Muscle layer of duodenum (tissue), 2 donors: ENCODE data around the gene SURF1.

ENCODE experiments used
- H3K27ac ChIP-seq: one replicate; pipeline ENCODE4 v1.7.0; 2013; ENCODE audit warnings: mild to moderate bottlenecking, low read length
- H3K27me3 ChIP-seq: one replicate; pipeline ENCODE4 v1.7.0; 2013; ENCODE audit warnings: low read depth, mild to moderate bottlenecking, control low read depth, low read length
- H3K36me3 ChIP-seq, 2 donors: one replicate each; pipeline ENCODE4 v1.7.0; 2013; ENCODE audit warnings: low read length in 2 of 2, control low read depth in 1 of 2, mild to moderate bottlenecking in 1 of 2; ENCODE audit not compliant: insufficient read depth in 2 of 2, control insufficient read depth in 1 of 2
- H3K4me1 ChIP-seq, 2 donors: one replicate each; pipeline ENCODE4 v1.7.0; 2013; ENCODE audit warnings: low read length in 2 of 2, mild to moderate bottlenecking in 2 of 2, control low read depth in 1 of 2, moderate library complexity in 1 of 2; ENCODE audit not compliant: insufficient read depth in 2 of 2, control insufficient read depth in 1 of 2
- H3K4me3 ChIP-seq, 2 donors: one replicate each; pipeline ENCODE4 v1.7.0; 2013; ENCODE audit warnings: low read length in 2 of 2, low read depth in 1 of 2, mild to moderate bottlenecking in 1 of 2
- H3K9me3 ChIP-seq, 2 donors: one replicate each; pipeline ENCODE4 v1.7.0; 2013; ENCODE audit warnings: low read length in 2 of 2, control low read depth in 1 of 2, mild to moderate bottlenecking in 1 of 2; ENCODE audit not compliant: control insufficient read depth in 1 of 2
- donor health status: healthy.

The SURF1 gene

DNA sequence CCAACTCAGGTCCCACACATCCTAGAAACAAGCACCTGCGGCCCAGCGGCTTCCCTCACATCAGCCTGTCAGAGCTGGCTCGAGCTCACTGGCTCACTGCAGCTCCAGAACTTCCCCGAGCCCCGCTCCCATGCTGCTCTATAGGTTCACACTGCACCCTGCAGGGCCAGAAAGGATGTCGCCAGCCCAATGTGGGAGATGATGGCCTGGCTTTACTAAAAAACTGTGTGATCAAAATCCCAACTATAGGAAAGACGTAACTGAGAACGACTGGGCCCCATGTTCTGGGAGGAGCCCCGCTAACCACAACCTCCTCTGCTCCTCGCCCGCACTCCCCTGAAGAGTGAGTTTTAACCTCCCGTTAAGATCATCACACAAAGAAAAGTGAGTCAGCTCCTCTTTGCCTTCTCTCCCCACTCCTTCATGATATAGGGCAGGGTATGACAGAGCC lies 15.0 kb upstream of the SURF1 start:
- Histone ChIP-seq H3K36me3 (peaks cover 23 to 24% of the 10 kb centered on the region in 2 donors), H3K4me3 (no peak overlapping the region), H3K27me3 (no peaks in the 10 kb centered on the region), H3K27ac (no peak overlapping the region), H3K9me3 (no peaks in the 10 kb centered on the region), H3K4me1 (peaks cover 16 to 53% of the 10 kb centered on the region in 2 donors)

DNA sequence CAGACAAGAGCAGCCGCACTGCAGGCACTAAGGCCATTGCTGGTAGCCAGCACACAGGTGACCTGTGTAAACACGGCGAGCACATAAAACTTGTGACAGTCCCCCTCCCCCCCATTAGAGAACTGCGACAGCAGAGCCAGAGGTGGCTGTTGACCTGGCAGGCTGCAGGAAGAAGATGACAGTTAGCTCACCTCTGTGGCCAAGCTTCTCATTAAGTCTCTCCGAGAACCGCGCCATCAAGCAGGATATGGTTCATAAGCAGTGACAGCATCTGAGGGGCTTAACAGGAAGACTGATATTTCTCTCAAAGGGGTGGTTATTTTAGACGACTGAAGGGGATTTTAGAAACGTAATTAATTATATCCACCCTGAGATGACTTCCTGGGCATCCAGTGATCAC lies 14.4 kb upstream of the SURF1 start:
- H3K9me3 ChIP-seq, result no peaks in the 10 kb centered on the region
- no peak overlapping the region for H3K4me3 ChIP-seq
- no peaks in the 10 kb centered on the region for H3K27me3 ChIP-seq
- H3K27ac ChIP-seq, result no peak overlapping the region
- peaks cover 16 to 53% of the 10 kb centered on the region in 2 donors for H3K4me1 ChIP-seq
- H3K36me3 ChIP-seq, result peaks cover 29% of the 10 kb centered on the region in 2 donors

DNA sequence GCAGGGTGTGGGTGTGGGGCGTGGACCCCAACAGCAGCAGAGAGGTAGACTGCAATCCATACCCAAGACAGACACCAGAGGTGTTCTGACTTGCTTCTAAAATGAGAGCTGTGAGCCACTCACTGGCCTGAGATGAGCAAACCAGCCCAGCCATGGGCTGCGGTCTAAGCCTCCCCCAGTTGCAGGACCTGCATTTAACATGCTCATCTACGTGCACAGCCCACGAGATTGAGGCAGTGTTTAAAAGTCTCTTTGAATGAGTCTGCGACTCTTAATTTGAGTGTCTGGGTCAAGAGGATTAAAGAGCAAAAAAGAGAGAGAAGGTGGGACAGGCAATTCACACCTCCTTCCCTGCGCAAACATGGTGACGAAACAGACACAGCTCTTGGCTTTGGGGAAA lies 13.6 kb upstream of the SURF1 start:
- Histone ChIP-seq H3K36me3 (peaks cover 31 to 36% of the 10 kb centered on the region in 2 donors), H3K27me3 (no peaks in the 10 kb centered on the region), H3K27ac (no peak overlapping the region), H3K9me3 (no peaks in the 10 kb centered on the region), H3K4me1 (peaks cover 16 to 53% of the 10 kb centered on the region in 2 donors), H3K4me3 (no peak overlapping the region)

DNA sequence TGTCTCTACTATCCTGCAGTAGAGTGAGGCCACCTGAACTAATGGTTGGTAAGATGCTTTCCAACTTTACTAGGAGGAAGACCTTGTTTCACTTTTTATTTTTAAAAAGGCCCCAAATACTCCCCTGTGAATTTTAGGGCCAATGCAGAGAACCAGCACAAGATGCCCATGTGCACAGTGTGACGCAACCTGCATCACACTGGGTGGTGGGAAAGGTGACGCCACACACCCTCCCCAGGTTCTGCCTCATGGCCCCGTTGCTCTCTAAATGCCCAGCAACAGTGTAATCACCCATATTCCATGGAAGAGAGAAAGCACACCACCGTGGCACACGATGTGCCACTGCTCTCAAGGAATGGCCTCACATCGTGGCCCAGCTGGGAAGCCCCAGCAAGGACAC lies 13.1 kb upstream of the SURF1 start:
- peak overlapping the region; percentile 33 for H3K27ac ChIP-seq
- H3K4me3 ChIP-seq, result no peak overlapping the region
- no peaks in the 10 kb centered on the region for H3K9me3 ChIP-seq
- peaks cover 16 to 53% of the 10 kb centered on the region in 2 donors for H3K4me1 ChIP-seq
- peaks cover 36 to 41% of the 10 kb centered on the region in 2 donors for H3K36me3 ChIP-seq
- no peaks in the 10 kb centered on the region for H3K27me3 ChIP-seq

DNA sequence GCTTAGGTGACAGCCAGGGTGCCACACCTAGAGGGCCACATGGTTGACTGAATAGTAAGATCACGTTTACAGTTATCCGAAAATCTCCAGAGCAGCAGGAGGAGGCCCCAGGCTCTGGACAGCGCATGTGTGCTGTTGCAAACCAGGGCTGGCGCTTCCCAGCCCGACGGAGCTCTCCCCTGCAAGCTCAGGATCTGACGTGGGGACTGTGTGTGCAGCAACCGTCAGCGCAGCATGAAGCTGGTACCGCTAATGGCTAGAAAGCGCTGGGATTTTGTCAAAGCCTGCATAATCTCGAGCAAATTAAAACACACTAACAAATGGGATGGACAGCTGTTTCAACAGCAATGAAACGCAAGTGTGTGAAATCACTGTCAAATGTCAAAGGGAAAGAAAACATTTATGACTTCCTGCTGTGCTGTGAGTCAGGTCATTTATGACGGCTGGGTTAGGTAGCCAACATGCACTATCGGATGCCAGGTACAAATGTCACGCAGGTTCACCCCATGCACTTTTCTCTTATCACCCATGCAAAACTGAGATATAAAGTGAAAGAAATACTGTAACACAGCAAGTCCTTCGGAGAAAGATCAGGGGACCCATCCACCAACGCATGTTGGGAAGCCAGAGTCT lies 12.1 kb upstream of the SURF1 start:
- H3K9me3 ChIP-seq, result no peaks in the 10 kb centered on the region
- H3K4me3 ChIP-seq, result peak overlapping the region in 1 of 2 donors; percentile 7
- no peaks in the 10 kb centered on the region for H3K27me3 ChIP-seq
- peaks cover 16 to 51% of the 10 kb centered on the region in 2 donors for H3K4me1 ChIP-seq
- H3K36me3 ChIP-seq, result peaks cover 44 to 46% of the 10 kb centered on the region in 2 donors
- no peak overlapping the region for H3K27ac ChIP-seq

DNA sequence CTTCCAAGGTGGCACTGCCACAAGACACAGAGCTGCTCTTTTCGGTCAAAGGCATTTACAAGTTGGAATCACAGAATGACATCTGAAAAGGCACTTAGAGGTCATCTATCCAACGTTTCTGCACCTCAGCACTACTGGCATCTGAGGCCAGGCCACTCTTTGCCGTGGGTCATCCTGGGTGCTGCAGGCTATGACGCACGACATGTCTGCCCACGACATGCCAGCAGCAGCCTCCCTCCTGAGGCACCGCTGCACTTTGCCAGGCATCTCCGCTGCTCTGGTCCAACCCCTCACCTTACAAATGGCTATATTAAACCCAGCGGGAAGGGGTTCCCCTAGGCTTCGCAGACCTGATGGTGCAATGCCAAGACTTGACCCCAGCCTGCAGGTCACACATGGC lies 11.5 kb upstream of the SURF1 start:
- peaks cover 15 to 46% of the 10 kb centered on the region in 2 donors for H3K4me1 ChIP-seq
- H3K27me3 ChIP-seq, result no peaks in the 10 kb centered on the region
- H3K4me3 ChIP-seq, result no peak overlapping the region
- H3K27ac ChIP-seq, result no peak overlapping the region
- peaks cover 47 to 52% of the 10 kb centered on the region in 2 donors for H3K36me3 ChIP-seq
- H3K9me3 ChIP-seq, result no peaks in the 10 kb centered on the region

DNA sequence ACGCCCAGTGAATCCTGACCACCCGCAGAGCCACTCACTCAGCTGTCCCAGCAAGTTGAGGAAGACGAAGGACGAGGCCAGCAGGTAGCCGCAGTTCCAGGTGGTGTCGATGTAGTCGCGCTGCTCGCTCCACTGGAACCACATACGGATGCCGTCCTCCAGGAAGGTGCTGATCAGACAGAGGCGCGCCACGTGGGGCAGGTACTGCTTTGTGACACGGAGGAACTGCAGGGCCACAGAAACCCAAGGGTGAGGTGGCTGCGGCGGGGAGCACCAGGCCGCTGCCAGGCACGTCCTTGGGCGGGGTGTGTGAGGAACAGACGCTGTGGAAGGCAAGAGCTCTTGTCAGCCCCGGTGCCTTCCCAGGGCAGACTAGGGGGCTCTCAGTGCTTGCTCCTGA lies 10.9 kb upstream of the SURF1 start:
- peaks cover 12 to 40% of the 10 kb centered on the region in 2 donors for H3K4me1 ChIP-seq
- no peaks in the 10 kb centered on the region for H3K9me3 ChIP-seq
- no peak overlapping the region for H3K4me3 ChIP-seq
- no peak overlapping the region for H3K27ac ChIP-seq
- H3K27me3 ChIP-seq, result no peaks in the 10 kb centered on the region
- H3K36me3 ChIP-seq, result peaks cover 50 to 58% of the 10 kb centered on the region in 2 donors

DNA sequence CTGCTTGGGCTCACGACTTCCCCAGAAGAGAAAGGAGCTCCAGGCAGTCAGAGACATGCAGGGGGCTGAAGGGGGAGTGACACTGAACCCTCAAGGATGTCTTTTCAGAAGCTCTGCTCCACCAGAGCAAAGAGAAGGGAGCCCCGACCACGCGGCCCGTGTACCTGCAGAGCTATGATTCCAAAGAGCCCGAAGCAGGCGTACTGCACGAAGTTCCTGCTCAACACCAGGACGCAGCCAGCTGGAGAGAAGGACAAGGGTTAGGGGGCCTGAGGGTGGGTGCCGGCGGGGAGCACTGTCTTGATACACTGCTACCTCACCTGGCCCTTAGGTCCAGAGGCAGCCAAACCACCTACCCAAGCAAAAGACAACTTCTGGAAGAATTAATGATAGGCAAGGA lies 10.1 kb upstream of the SURF1 start:
- peaks cover 58 to 65% of the 10 kb centered on the region in 2 donors for H3K36me3 ChIP-seq
- no peak overlapping the region for H3K4me3 ChIP-seq
- H3K27me3 ChIP-seq, result no peaks in the 10 kb centered on the region
- H3K4me1 ChIP-seq, result peaks cover 9 to 32% of the 10 kb centered on the region in 2 donors
- H3K9me3 ChIP-seq, result no peaks in the 10 kb centered on the region
- no peak overlapping the region for H3K27ac ChIP-seq

DNA sequence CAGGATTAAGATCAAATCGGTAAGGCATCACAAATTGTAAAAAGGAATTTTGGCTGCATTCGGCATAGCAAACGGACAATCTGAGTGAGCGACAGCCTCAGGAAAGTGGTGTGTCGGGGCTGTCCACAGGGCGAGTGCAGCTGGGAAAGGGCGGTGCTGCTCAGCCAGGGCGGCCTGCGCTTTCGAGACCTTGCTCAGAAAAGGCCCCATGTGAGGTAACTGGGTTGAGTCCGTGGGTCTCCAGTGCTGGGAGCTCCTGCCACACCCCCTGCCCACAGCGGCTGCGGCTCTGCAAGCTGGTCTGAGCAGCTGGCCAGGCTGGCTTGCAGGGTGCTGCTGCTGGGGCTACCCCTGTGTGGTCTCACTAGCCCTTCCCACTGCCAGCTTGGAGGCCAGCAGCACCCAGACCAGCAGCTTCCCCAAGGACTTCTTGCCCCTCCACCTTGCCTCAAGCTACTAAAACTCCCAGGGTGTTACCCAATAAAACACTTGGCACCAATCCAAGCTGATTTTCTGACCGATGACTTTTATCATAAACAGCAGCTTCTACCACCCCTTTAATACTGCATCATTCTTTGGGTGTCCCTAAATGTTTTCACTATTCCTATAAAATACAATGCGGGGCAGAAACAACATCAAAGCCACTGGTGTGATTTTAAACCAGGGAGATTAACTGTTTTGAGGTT lies 6.2 kb upstream of the SURF1 start:
- Histone ChIP-seq H3K27ac (no peak overlapping the region), H3K9me3 (no peaks in the 10 kb centered on the region), H3K4me3 (no peak overlapping the region), H3K4me1 (peaks cover 4 to 12% of the 10 kb centered on the region in 2 donors), H3K27me3 (no peaks in the 10 kb centered on the region), H3K36me3 (peaks cover 65 to 74% of the 10 kb centered on the region in 2 donors)

DNA sequence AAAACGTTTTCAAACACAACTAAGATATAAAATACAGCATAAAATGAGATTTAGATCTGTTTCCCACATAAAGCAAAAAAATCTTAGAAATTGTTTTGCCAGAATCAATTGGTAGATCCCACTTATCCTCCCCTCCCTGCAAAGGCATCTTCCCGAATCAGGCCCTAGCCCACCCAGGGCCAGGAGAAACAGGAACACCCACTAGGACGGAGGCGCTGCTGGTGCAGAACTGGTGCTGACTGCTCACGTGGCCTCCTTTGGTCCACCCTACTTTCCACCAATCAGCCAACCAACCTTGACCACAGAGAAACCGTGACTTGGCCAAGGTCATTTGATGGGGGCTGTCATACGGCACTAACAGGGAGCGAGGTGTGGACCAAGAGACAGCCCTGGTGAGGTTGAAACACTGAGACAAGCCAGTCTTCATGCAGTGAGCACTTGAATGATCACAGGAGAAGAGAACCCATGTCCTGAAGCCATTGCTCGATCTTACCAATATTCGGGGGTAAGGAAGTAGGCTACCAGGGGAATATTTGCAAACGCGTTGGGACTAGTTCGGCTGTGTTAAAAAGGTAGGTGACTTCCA lies 5.3 kb upstream of the SURF1 start:
- no peak overlapping the region for H3K27ac ChIP-seq
- H3K9me3 ChIP-seq, result no peaks in the 10 kb centered on the region
- H3K36me3 ChIP-seq, result peaks cover 60 to 64% of the 10 kb centered on the region in 2 donors
- peaks cover 9 to 21% of the 10 kb centered on the region in 2 donors for H3K4me1 ChIP-seq
- no peak overlapping the region for H3K4me3 ChIP-seq
- H3K27me3 ChIP-seq, result no peaks in the 10 kb centered on the region
